Inflammatory macrophage treated with lipopolysaccharide for 1 hour (primary cell): ENCODE measurements around the gene MAD1L1.
"Not testable (repeated sequence)": the region's sequence is repeated elsewhere in the genome, so short reads cannot be mapped to it uniquely, and the experiment has no call there.

ENCODE experiments used
- DNase-seq, 2 donors: peaks; one replicate each; pipeline ENCODE4 v3.0.0-alpha.2; 2020 to 2022

Gene MAD1L1

DNA sequence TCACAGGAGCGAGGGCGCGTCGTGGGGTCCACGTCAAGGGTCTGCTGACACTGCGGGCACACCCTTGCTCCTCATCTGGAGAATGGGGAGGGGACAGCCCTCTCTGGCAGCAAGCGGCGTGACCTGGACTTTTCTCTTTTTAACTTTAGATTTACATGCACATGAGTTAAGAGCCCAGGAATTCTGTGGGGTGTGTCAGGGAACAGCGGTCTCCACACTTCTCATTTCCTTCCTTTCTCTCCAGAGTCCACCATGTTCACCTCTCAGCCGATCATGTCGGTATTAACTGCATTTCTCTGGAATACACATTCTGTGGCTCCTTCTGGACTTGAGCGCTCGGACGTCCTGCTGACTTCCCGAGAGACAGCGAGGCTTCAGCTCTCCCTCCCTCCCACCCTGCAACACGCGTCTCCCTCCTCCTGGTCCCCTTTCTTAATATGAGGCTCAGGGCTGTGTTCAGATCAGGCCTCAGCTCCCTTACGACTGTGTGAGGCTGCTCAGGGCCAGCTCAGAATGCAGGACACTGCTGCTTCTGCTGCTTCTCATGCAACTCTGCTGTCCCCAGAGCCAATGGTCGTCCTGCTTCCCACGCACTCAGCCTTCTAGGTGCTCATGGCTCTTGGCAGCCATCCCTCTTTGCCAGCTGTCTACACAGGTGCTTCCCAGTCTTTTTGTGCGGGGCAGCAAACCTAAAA is 301.3 kb downstream of the MAD1L1 start:
- no peak for DNase-seq

DNA sequence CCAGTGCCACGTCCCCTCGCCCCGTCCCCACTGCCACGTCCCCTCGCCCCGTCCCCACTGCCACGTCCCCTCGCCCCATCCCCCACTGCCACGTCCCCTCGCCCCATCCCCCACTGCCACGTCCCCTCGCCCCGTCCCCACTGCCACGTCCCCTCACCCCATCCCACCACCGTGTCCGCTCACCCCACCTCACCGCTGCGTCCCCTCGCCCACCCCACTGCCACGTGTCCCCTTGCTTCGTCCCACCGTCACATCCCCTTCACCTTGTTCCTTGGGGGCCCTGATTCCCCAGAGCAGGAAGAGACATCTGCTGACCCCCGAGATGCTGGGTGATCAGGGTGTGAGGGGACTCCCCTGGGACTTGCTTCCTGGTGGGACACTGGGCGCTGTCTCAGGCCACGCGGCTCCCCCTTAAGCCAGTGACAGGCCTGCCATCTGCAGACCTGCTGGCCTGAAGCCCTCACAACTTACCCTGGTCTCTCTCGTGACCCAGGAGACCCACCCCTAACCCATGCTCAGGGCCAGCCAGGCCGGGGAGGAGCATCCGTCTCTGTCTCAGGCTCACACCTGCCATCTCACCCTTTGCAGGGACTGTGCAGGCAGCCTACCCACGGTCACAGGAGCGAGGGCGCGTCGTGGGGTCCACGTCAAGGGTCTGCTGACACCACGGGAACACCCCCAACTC is 302.2 kb downstream of the MAD1L1 start:
- no peak for DNase-seq

DNA sequence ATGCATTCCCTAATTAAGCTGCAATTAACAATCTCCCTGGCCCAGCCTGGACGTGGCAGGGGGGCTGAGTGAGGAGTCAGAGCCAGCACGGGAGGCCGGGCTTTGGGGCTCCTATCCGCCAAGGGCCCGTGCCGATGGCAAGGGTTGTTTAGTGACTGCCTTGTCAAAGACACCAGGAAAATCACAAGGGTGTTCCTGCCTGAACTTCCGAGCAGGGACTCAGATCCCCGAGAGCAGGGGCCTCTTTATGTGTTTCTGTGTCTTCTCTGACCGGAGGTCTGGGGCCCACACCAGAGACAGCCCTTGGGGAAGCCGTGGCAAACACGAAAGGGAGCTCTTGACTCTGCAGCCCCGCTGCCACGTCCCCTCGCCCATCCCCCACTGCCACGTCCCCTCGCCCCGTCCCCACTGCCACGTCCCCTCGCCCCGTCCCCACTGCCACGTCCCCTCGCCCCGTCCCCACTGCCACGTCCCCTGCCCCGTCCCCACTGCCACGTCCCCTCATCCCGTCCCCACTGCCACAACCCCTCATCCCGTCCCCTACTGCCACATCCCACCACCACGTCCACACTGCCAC is 303.3 kb downstream of the MAD1L1 start:
- not testable (repeated sequence) for DNase-seq

DNA sequence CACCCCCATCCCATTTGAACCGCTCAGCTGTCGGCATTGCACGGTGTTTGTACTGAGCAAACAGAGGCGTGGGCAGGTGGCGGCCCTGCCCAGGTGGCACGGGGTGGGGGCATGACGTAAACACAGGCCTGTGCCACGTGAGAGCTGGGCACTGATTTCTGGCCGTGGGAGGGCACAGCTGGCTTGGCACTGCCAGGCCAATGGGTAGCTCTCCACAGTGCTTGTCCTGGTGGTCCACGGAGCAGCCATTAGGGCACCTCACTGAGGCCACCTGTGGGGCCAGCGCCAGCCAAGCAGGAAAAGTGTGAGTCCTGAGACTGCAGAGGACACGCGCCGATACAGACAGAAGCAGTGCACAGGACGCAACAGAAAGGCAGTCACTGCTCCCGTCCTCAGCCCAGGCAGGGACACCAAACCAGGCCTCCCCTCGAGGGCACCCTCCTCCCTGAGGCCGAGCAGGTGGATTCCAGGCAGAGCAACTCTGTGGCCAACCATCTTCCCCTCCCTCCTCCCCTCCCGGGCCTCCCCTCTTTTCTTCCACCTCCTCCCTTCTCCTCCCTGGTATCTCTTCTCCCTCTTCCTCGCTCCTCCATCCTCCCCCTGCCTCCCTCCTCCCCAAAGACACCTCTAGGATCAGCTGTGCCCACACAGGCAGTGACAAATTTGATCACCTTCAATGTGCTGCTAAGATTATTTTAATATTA is 303.9 kb downstream of the MAD1L1 start:
- no peak for DNase-seq

DNA sequence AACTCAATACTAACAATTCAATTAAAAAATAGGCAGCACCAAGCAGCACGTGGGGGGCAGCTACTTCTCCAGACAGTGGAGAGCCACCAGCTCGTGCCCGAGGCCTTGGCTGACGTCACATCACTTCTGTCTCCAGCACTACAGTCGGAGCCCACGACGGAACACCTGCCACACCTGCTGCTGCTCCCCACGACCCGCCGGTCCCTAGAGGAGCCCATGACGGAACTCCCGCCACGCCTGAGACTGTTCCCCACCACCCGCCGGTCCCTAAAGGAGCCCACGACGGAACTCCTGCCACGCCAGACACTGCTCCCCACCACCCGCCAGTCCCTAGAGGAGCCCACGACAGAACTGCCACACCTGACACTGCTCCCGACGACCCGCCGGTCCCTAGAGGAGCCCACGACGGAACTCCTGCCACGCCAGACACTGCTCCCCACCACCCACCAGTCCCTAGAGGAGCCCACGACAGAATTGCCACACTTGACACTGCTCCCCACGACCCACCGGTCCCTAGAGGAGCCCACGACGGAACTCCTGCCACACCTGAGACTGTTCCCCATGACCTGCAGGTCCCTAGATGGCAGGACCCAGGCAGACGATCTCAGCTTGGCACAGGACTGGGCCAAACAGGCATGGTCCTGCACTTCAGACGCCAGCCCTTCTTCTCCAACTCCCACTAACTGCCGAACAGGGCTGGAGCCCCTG is 304.7 kb downstream of the MAD1L1 start:
- no peak for DNase-seq

DNA sequence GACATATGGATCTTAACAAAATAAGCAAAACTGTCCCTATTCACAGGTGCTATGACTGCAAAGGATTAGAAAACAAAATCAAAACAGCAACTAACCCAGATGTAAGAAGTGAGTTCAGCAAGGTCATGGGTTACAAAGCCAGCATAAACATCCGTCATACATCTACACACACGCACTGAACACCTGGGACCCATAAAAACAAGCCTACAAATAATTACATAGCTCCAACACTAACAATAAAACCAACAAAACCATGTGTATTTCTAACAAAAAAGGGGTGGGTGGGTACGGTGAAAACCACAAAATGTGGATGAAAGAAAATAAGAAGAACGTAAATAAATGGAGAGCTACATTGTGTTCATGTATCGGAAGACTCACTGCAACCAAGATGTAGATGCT is 305.8 kb downstream of the MAD1L1 start:
- no peak for DNase-seq

DNA sequence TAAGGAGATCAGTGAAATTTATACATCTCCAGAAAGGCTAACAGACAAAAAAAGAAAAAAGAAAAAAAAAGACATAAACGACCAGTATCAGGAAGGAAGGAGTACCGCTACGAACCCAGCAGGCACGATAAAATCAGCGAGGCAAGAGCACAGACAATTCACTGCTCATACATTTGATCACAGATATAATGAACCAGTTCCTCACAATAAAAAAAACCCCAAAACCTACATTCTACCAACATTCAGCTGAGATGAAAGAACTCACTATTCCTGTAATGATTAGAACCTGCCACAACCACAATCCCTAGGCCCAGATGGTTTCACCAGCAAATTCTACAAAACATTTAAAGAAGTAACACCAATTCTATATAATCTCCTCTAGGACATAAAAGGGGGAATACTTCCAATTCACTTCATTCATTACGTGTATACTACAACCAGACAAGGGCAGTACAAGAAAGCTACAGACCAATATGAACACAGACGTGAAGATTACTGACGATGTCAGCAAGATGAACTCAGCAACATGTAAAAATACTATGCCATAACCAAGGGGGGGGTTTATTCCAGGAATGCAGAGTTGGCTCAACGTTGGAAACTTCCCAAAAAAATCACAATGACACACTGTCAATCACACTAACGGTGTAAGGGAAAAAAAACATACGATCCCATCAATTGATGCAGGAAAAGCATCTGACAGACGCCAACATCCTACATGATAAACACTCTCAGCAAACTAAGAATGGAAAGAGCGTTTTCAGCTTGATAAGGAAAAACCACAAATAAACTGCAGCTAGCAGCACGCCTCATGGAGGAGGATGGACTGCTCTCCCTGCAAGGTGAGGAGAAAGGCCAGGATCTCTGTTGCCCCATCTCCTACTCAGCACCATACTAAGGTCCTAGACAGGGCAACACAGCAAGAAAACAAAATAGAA is 306.5 kb downstream of the MAD1L1 start:
- no peak for DNase-seq

DNA sequence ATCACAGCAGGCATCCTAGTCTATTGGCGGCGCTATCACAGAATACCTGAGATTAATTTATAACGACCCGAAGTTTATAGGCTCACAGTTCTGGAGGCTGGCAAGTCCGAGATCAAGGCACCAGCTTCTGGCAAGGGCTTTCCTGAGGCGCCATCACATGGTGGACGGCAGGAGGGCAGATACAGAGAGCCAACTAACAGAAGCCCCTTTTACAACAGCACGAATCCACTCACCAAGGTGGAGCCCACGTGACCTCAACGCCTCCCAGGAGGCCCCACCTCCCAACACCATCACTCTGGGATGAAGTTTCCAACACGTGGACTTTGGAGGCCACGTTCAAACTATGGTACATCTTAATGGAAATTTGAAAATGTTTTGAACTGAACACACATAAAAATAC is 307.4 kb downstream of the MAD1L1 start:
- no peak for DNase-seq

DNA sequence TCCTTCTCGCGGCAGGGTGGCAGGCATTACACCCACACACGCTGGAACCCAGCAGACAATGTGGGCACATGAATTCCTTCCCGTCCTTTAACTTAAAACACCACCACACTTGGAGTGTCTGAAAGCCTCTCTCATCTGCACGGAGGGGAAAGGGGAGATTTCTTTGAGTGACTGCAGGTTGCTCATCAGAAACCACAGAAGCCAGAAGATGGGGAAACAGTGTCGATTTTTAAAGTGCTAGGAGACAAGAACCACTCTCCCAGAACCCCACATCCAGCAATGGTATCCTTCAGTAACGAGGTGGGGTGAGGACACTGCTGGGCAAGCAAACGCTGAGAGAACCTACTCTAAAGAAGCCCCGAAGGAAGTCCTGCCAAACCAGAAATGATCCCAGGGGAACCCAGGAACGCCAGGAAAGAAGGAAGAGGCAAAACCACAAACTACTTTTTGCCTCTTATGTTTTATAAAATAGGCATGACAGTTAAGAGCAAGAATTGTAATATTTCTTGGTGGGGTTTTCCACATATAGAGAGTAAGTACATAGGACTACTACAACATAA is 308.4 kb downstream of the MAD1L1 start:
- peak; percentile 25 to 32 for DNase-seq

DNA sequence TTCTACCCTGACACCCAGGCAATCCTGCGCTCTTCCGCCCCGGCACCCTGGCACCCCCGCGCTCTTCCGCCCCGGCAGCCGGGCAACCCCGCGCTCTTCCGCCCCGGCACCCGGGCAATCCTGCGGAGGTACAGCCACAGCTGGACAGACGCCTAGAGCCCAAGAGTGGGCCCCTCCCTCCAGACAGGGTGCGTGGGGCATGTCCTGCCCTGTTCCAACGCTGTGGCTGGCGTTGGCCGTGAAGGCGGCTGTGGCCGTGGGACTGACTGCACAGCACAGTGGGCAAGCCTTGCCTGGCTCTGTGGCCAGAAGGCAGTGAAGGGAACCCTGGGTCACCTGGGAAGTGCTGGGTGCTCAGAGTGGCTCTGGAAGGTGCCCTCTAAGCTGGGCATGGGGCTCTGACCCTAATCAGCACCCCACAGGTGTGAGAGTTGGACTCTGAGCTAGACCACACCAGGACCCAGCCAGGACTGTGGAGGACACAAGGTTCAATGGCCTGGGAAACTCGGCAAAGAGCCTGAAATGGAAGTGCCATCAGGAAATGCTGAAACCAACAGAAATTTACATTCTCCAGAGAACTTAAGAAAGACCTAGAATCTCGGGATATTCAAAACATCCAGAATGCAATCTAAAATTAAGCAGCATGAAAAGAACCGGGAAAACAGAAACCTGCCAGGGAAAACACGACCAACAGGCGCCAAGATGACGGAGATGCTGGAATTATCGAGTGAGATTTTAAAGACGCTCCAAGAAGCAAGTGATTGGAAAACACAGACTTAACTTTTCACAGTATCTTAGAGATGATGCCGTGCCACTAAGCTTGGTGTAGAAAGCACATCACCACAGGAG is 309.1 kb downstream of the MAD1L1 start:
- DNase-seq, result no peak

DNA sequence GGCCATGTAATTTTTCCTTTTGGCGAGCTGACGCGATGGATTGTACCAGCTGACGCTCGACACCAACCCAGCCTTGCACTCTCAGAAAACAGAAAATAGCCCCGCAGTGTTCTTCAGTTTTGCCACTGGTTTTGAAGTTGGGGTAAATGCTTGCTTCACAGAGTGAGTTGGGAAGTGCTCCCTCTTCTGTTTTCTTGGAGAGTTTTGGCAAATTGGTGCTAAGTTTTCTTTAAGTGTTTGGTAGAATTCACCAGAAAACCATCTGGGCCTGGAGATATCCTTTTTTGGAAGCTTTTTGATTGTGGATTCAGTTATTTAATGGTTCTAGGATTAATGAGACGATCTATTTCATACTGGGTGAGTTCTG is 309.9 kb downstream of the MAD1L1 start:
- DNase-seq, result no peak

DNA sequence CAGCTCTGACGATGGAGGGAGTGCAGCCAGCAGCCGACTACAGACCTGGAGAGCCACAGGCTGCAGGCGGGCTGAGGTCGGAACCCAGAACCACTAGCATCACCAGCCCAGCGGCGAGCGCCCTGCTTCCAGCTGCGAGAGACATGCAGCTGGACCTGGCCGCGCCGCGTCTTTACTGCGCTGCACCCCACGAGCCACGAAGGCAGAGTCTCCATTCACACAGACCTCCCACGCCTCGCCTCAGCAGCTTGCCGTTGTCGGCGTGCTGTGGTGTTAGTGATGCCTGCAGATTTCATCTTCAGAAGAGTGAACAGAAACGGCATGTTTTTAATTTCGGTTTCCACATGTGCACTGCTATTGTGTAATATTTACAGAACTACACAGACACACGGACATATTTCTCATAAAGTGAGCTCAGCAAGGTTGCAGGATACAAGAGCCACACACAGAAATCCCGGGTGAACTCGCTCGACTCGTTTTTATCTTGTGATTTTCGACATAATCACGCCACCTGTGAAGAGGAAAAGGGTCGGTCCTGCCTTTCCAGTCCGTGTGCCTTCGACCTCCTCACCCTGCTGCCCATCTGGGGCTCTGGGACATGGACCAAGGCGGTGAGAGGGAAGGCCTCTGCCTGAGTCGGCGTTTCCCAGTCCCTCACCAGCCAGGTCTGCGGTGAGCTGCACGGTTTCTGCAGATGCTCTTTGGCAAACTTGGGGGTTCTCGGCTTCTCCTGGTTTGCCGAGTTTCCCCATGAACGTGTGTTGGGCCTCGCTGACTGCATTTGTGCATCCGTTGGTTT is 310.5 kb downstream of the MAD1L1 start:
- DNase-seq, result peak; percentile 68 to 75

DNA sequence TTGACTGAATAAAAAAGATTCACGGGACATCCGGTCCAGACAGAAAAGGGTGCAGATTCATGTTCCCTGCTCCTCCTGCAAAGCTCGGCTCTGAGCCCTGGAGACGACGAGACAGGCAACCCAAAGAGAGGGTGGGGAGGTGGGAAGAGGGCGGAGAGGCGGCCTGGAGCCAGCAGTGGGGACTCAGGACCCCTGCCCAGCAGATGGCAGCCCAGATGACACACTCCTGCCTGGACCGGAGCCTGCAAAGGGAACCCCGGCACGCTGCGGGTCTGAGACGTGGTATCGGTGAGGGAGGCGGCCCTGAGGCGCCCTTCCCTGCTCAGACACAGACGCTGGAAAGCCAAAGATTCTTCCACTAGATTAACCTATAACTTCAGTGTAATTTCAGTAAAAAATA is 311.9 kb downstream of the MAD1L1 start:
- no peak for DNase-seq

DNA sequence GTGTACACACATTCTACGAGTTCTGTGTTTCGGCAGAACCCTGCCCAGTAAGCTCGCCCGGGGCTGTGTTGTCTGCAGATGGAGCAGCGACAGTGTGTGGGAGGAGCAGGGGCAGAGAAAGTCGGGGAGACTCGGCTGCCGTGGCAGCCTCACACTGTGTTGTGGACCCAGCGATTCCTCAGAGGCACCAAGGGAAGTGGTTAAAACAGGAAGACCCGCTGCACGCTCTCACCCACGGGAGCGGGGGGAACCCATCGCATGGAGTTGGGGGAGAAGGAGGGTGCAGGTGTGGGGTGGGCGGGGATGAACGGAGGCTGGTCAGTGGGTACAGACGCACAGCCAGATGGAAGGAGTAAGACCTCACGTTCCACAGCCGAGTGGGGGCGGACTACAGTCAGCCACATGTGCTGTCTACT is 312.5 kb downstream of the MAD1L1 start:
- DNase-seq, result peak; percentile 49 to 51

DNA sequence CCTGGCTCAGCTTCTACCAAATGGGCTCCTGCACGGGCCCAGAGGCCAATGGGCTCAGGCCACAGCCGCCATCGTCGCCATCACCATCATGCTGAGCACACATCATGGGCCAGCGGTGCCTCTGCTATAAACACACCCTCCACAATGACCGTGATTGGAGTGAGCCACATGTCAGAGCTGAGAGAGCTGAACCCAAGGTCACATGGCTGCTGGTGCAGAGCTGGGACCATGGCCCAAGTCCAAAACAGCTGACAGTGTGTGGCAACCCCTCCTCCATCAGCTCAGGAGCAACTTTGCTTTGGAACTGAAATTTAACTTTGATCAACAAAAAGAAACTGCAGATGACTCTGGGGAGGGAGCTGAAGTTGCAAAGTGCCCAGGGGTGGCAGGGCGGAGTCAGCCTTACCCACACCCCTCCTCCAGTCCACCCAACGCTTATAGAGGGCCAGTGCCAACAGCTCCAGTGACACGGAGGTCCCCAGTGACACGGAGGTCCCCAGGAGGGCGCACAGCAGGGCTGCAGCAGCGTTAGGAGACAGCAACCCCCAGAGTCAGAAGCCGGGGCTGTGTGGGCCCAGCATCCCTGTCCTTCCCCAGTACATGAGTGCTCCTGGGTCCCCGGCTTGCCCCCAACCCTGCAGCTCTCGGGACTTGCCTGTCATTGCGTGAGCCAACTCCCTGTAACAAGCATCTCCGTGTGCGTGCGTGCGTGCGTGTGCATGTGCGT is 313.0 kb downstream of the MAD1L1 start:
- peak; percentile 42 to 59 for DNase-seq

DNA sequence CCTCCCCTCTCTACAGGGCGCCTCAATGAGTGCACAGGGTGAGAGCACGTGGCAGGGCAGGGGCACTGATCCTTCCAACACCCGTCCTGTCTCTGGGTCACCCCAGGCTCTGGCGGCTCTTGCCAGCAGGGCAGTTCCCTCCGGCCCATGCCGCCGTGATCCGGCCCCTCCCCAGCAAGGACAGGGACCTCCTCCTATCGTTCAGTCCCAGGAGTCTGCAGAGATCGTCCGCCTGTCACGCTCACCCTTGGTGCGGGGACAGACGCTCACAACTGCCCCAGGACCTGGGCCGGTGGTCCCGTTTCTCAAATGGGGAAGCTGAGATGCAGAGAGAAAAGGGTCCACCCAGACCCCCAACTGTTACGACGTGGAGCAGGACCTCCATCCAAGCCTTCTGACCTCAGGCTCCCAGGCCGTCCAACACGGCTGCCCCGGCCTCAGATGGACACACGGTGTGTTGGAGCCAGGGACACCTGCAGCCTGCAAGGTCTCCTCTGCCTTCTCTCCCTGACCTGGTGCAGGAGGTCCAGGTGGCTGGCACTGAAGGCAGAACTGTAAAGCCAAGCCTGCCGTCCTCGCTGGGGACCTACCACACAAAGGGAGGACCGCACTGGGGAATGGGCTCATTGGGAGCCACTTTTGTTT is 313.7 kb downstream of the MAD1L1 start:
- no peak for DNase-seq

DNA sequence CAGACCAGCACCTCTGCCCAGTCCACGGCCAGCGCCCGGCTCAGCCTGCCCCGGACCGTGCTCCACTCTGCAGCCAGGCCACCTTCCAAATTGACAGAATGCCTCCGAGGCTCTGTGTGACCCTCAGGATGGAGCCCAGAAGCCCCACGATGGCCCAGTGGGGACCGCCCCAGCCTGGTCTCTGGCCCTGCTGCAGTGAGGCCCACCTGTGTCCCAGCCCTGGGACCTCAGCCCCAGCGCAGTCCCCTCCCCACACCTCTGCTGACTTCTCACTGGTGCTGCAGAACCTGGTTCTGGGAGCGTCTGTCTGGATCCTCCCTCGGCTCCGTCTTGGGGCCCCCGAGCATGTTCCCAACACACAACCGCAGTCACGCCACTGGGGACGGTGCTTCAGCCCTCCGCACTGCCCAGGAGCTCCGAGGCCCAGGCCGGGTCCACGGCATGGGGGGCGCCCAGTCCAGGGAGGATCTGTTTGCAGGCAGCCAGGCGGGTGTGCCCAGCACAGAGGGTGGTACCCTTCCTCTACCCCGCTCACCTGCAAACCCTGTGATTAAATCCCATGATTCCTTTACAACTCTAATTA is 314.6 kb downstream of the MAD1L1 start:
- DNase-seq, result no peak
